ENCODE data around the gene PI16.

DNA sequence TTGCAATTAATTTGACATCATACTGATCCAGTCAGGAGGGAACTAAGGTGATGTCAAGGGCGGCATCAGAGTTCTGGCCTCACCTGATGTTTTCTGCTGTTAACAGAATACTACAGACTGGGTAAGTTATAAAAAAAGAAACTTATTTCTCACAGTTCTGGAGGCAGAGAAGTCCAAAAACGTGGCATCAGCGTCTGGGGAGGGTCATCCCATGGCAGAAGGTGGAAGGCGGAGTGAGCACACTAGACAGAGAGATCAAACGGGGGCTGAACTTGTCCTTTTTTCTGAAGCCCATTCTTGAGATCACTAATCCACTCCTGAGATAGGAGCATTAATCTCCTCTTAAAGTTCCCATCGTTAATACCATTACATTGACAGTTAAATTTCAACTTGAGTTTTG is 34.7 kb downstream of the PI16 start:
- TF ChIP-seq, protein P1, sequence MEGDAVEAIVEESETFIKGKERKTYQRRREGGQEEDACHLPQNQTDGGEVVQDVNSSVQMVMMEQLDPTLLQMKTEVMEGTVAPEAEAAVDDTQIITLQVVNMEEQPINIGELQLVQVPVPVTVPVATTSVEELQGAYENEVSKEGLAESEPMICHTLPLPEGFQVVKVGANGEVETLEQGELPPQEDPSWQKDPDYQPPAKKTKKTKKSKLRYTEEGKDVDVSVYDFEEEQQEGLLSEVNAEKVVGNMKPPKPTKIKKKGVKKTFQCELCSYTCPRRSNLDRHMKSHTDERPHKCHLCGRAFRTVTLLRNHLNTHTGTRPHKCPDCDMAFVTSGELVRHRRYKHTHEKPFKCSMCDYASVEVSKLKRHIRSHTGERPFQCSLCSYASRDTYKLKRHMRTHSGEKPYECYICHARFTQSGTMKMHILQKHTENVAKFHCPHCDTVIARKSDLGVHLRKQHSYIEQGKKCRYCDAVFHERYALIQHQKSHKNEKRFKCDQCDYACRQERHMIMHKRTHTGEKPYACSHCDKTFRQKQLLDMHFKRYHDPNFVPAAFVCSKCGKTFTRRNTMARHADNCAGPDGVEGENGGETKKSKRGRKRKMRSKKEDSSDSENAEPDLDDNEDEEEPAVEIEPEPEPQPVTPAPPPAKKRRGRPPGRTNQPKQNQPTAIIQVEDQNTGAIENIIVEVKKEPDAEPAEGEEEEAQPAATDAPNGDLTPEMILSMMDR (IDR thresholded peaks at IDR 0.05): no peak
- no peak for TF ChIP-seq EZH2 (IDR thresholded peaks at IDR 0.05; ENCODE audit: borderline replicate concordance, insufficient read depth, low read depth, low read length, poor library complexity, severe bottlenecking)

Data from B cell (primary cell).